Measurements from ENCODE around the gene NAAA.

NAAA gene

GRCh38 chr4:75898536-75898935, 42.3 kb downstream of the NAAA start:
- no peaks in the 10 kb centered on the region for H3K27me3 ChIP-seq
- no peak overlapping the region for H3K4me3 ChIP-seq
- no peaks in the 10 kb centered on the region for H3K36me3 ChIP-seq
- H3K4me1 ChIP-seq: peaks cover 26% of the 10 kb centered on the region
- no peak for TF ChIP-seq Cebpa-rat (IDR thresholded peaks at IDR 0.05)
- no peak overlapping the region for H3K27ac ChIP-seq
- H3K9ac ChIP-seq: no peak overlapping the region
- no peaks in the 10 kb centered on the region for H4K20me1 ChIP-seq
- no peak overlapping the region for H3K4me2 ChIP-seq
- peaks cover 11% of the 10 kb centered on the region; the same call in 1 of the 2 replicates for H3K9me3 ChIP-seq

GRCh38 chr4:75895744-75896314, 45.0 kb downstream of the NAAA start:
- peaks cover 7% of the 10 kb centered on the region for H3K4me1 ChIP-seq
- no peaks in the 10 kb centered on the region for H4K20me1 ChIP-seq
- no peak overlapping the region for H3K9ac ChIP-seq
- H3K36me3 ChIP-seq: no peaks in the 10 kb centered on the region
- no peak for TF ChIP-seq Cebpa-rat (IDR thresholded peaks at IDR 0.05)
- no peak overlapping the region for H3K4me2 ChIP-seq
- H3K9me3 ChIP-seq: peaks cover 11% of the 10 kb centered on the region; the same call in 1 of the 2 replicates
- no peak overlapping the region for H3K4me3 ChIP-seq
- H3K27ac ChIP-seq: no peak overlapping the region
- H3K27me3 ChIP-seq: no peaks in the 10 kb centered on the region

- H3K9ac ChIP-seq: no peak overlapping the region
- H3K4me1 ChIP-seq: peaks cover 7% of the 10 kb centered on the region; the same call in 1 of the 2 replicates
- no peak overlapping the region for H3K4me2 ChIP-seq
- no peaks in the 10 kb centered on the region for H3K36me3 ChIP-seq
- no peak for TF ChIP-seq Cebpa-rat (IDR thresholded peaks at IDR 0.05)
- no peak overlapping the region for H3K27ac ChIP-seq
- H3K4me3 ChIP-seq: no peak overlapping the region
- H3K9me3 ChIP-seq: peaks cover 2% of the 10 kb centered on the region; the same call in 1 of the 2 replicates
- no peaks in the 10 kb centered on the region for H3K27me3 ChIP-seq
- no peaks in the 10 kb centered on the region for H4K20me1 ChIP-seq
Observed at GRCh38 chr4:75892508-75892907, 48.3 kb downstream of the NAAA start.

- TF ChIP-seq Cebpa-rat (IDR thresholded peaks at IDR 0.05): no peak
- Histone ChIP-seq H3K4me1 (peaks cover 7% of the 10 kb centered on the region; the same call in 1 of the 2 replicates), H3K27me3 (no peaks in the 10 kb centered on the region), H4K20me1 (no peaks in the 10 kb centered on the region), H3K4me2 (no peak overlapping the region), H3K9ac (no peak overlapping the region), H3K9me3 (no peaks in the 10 kb centered on the region), H3K4me3 (no peak overlapping the region), H3K27ac (no peak overlapping the region), H3K36me3 (no peaks in the 10 kb centered on the region)
Observed at GRCh38 chr4:75891611-75892010, 49.2 kb downstream of the NAAA start.

- Histone ChIP-seq H3K9me3 (no peaks in the 10 kb centered on the region), H3K4me1 (peaks cover 6% of the 10 kb centered on the region; the same call in 1 of the 2 replicates), H4K20me1 (no peaks in the 10 kb centered on the region), H3K4me3 (no peak overlapping the region), H3K36me3 (no peaks in the 10 kb centered on the region), H3K9ac (no peak overlapping the region), H3K27me3 (no peaks in the 10 kb centered on the region), H3K4me2 (no peak overlapping the region), H3K27ac (no peak overlapping the region)
- no peak for TF ChIP-seq Cebpa-rat (IDR thresholded peaks at IDR 0.05)
Observed at GRCh38 chr4:75889537-75890199, 51.1 kb downstream of the NAAA start.

GRCh38 chr4:75886104-75886503, 54.7 kb downstream of the NAAA start:
- Histone ChIP-seq H3K9ac (no peak overlapping the region), H3K4me2 (no peak overlapping the region), H3K27me3 (no peaks in the 10 kb centered on the region), H3K4me1 (no peaks in the 10 kb centered on the region), H4K20me1 (no peaks in the 10 kb centered on the region), H3K9me3 (no peaks in the 10 kb centered on the region), H3K27ac (no peak overlapping the region), H3K36me3 (no peaks in the 10 kb centered on the region), H3K4me3 (no peak overlapping the region)
- no peak for TF ChIP-seq Cebpa-rat (IDR thresholded peaks at IDR 0.05)

- no peak for TF ChIP-seq Cebpa-rat (IDR thresholded peaks at IDR 0.05)
- Histone ChIP-seq H3K27me3 (no peaks in the 10 kb centered on the region), H3K27ac (no peak overlapping the region), H3K9me3 (no peaks in the 10 kb centered on the region), H3K36me3 (no peaks in the 10 kb centered on the region), H3K4me2 (no peak overlapping the region), H3K4me1 (no peaks in the 10 kb centered on the region), H3K9ac (no peak overlapping the region), H3K4me3 (no peak overlapping the region), H4K20me1 (no peaks in the 10 kb centered on the region)
Observed at GRCh38 chr4:75881476-75881875, 59.3 kb downstream of the NAAA start.

GRCh38 chr4:75880278-75880677, 60.5 kb downstream of the NAAA start:
- H3K27me3 ChIP-seq: no peaks in the 10 kb centered on the region
- H3K4me2 ChIP-seq: no peak overlapping the region
- H3K9me3 ChIP-seq: no peaks in the 10 kb centered on the region
- H3K4me3 ChIP-seq: no peak overlapping the region
- no peak overlapping the region for H3K9ac ChIP-seq
- H4K20me1 ChIP-seq: no peaks in the 10 kb centered on the region
- H3K36me3 ChIP-seq: no peaks in the 10 kb centered on the region
- no peak overlapping the region for H3K27ac ChIP-seq
- H3K4me1 ChIP-seq: no peaks in the 10 kb centered on the region
- TF ChIP-seq Cebpa-rat (IDR thresholded peaks at IDR 0.05): no peak

- Histone ChIP-seq H3K27me3 (no peaks in the 10 kb centered on the region), H3K9ac (no peak overlapping the region), H3K4me3 (no peak overlapping the region), H3K4me1 (no peaks in the 10 kb centered on the region), H3K27ac (no peak overlapping the region), H3K36me3 (no peaks in the 10 kb centered on the region), H3K4me2 (no peak overlapping the region), H4K20me1 (no peaks in the 10 kb centered on the region), H3K9me3 (no peaks in the 10 kb centered on the region)
- TF ChIP-seq Cebpa-rat (IDR thresholded peaks at IDR 0.05): no peak
Observed at GRCh38 chr4:75878246-75878756, 62.5 kb downstream of the NAAA start.

- Histone ChIP-seq H4K20me1 (no peaks in the 10 kb centered on the region), H3K36me3 (no peaks in the 10 kb centered on the region), H3K4me3 (no peak overlapping the region), H3K4me1 (no peaks in the 10 kb centered on the region), H3K27me3 (no peaks in the 10 kb centered on the region), H3K4me2 (no peak overlapping the region), H3K27ac (no peak overlapping the region), H3K9ac (no peak overlapping the region), H3K9me3 (no peaks in the 10 kb centered on the region)
- no peak for TF ChIP-seq Cebpa-rat (IDR thresholded peaks at IDR 0.05)
Observed at GRCh38 chr4:75876218-75876617, 64.6 kb downstream of the NAAA start.

Measured in BLaER1 (cell line).